Stimulated activated CD4-positive, alpha-beta T cell treated with anti-CD3 and anti-CD28 coated beads, Interleukin-1b, Interleukin-23, amount 100 ng/mL, for 24 hours (primary cell): ENCODE measurements around the gene LRP1.

ENCODE experiments used
- DNase-seq, 4 experiments: peaks; one replicate each; pipeline ENCODE4 v3.0.0-alpha.2; 2020; ENCODE audit warnings: low read depth in 4 of 4, low spot score in 1 of 4

Gene LRP1

GRCh38 chr12:57133013-57133569, 4.8 kb downstream of the LRP1 start:
- DNase-seq = no peak

- DNase-seq = no peak
These were observed 5.6 kb downstream of the LRP1 start for GRCh38 chr12:57133916-57134315.

GRCh38 chr12:57134949-57135348, 6.7 kb downstream of the LRP1 start:
- DNase-seq = no peak

GRCh38 chr12:57135527-57136326, 7.4 kb downstream of the LRP1 start:
- no peak for DNase-seq

- DNase-seq = no peak
These were observed 10.4 kb downstream of the LRP1 start for GRCh38 chr12:57138526-57139272.

- no peak for DNase-seq
These were observed 11.7 kb downstream of the LRP1 start for GRCh38 chr12:57139796-57140649.

- DNase-seq = no peak
These were observed 13.0 kb downstream of the LRP1 start for GRCh38 chr12:57141249-57141648.

- no peak for DNase-seq
These were observed 13.8 kb downstream of the LRP1 start for GRCh38 chr12:57142121-57142520.

- no peak for DNase-seq
These were observed 14.4 kb downstream of the LRP1 start for GRCh38 chr12:57142727-57143126.

- no peak for DNase-seq
These were observed 15.2 kb downstream of the LRP1 start for GRCh38 chr12:57143454-57143853.

GRCh38 chr12:57145460-57146059, 17.3 kb downstream of the LRP1 start:
- DNase-seq = no peak

- no peak for DNase-seq
These were observed 17.8 kb downstream of the LRP1 start for GRCh38 chr12:57146092-57146491.

- no peak for DNase-seq
These were observed 19.0 kb downstream of the LRP1 start, which contains the start of gene LRP1-AS for GRCh38 chr12:57146961-57147944. Gene LRP1-AS (minus strand): TSS chr12:57147619.

GRCh38 chr12:57148469-57149244, 20.4 kb downstream of the LRP1 start:
- no peak for DNase-seq

- DNase-seq = no peak
These were observed 21.1 kb downstream of the LRP1 start for GRCh38 chr12:57149245-57149900.

- DNase-seq = no peak
These were observed 22.2 kb downstream of the LRP1 start for GRCh38 chr12:57150400-57151000.

GRCh38 chr12:57151741-57152630, 23.7 kb downstream of the LRP1 start:
- no peak for DNase-seq
